Head of caudate nucleus (tissue), 42 donors: ENCODE data around the gene TMTC4.
"Not testable (repeated sequence)": the region's sequence is repeated elsewhere in the genome, so short reads cannot be mapped to it uniquely, and the experiment has no call there.

Experiments used
- DNase-seq, 42 donors: peaks; one replicate each; pipeline versions ENCODE4 v3.0.0 to v3.0.0-alpha.2; 2020 to 2021; ENCODE audit warnings: mixed read lengths in 7 of 42
- intact Hi-C: fragments of 100-400 bp; cut with DNase I; formaldehyde crosslinking; loops from one replicate; pipeline ENCODE4 v1.15.0; 2022

TMTC4 gene

GRCh38 chr13:100600915-100601314 is 73.7 kb downstream of the TMTC4 start:
- no peak for DNase-seq
- intact Hi-C loops: no loop called here

GRCh38 chr13:100600461-100600860 is 74.1 kb downstream of the TMTC4 start:
- intact Hi-C loops: no loop called here

GRCh38 chr13:100597253-100597652 is 77.3 kb downstream of the TMTC4 start:
- peak in 1 of 42 donors; percentile 18 for DNase-seq
- intact Hi-C loops: no loop called here

More at GRCh38 chr13:100600461-100600860, 74.1 kb downstream of the TMTC4 start:
- DNase-seq: no peak

- intact Hi-C loops: no loop called here
- no peak for DNase-seq
Observed at GRCh38 chr13:100596516-100596915, 78.1 kb downstream of the TMTC4 start.

GRCh38 chr13:100594731-100595130 is 79.9 kb downstream of the TMTC4 start:
- intact Hi-C loops: no loop called here

GRCh38 chr13:100594255-100594654 is 80.3 kb downstream of the TMTC4 start:
- DNase-seq: no peak

More at GRCh38 chr13:100594731-100595130, 79.9 kb downstream of the TMTC4 start:
- no peak for DNase-seq

GRCh38 chr13:100589178-100589725 is 85.3 kb downstream of the TMTC4 start:
- no peak for DNase-seq
- intact Hi-C loops: no loop called here

More at GRCh38 chr13:100594255-100594654, 80.3 kb downstream of the TMTC4 start:
- intact Hi-C loops: no loop called here

- intact Hi-C loops: no loop called here
- DNase-seq: peak in 41 of 42 donors; percentile 32 to 82 (median 67)
Observed at GRCh38 chr13:100588331-100589177, 86.0 kb downstream of the TMTC4 start, which contains the start of gene GGACT. Gene GGACT (minus strand): TSS chr13:100588789. CDS start chr13:100532591, 56,198 bp downstream.

- DNase-seq: no peak
- intact Hi-C loops: no loop called here
Observed at GRCh38 chr13:100584896-100585295, 89.7 kb downstream of the TMTC4 start.

GRCh38 chr13:100581504-100581903 is 93.1 kb downstream of the TMTC4 start:
- no peak for DNase-seq
- intact Hi-C loops: no loop called here

- intact Hi-C loops: no loop called here
Observed at GRCh38 chr13:100581030-100581429, 93.6 kb downstream of the TMTC4 start.

GRCh38 chr13:100580045-100580444 is 94.5 kb downstream of the TMTC4 start:
- peak in 1 of 42 donors; percentile 16 for DNase-seq
- intact Hi-C loops: no loop called here

More at GRCh38 chr13:100581030-100581429, 93.6 kb downstream of the TMTC4 start:
- no peak for DNase-seq

GRCh38 chr13:100577239-100577638 is 97.4 kb downstream of the TMTC4 start:
- intact Hi-C loops, DNase-seq: not testable (repeated sequence)

- intact Hi-C loops: no loop called here
- DNase-seq: peak; percentile 37 to 94 (median 80)
Observed at GRCh38 chr13:100573121-100573520, 101.5 kb downstream of the TMTC4 start.

- no peak for DNase-seq
- intact Hi-C loops: no loop called here
Observed at GRCh38 chr13:100566543-100566942, 108.1 kb downstream of the TMTC4 start.

- DNase-seq: no peak
Observed at GRCh38 chr13:100565286-100565685, 109.3 kb downstream of the TMTC4 start.

GRCh38 chr13:100564444-100565223 is 110.0 kb downstream of the TMTC4 start:
- no peak for DNase-seq

More at GRCh38 chr13:100565286-100565685, 109.3 kb downstream of the TMTC4 start:
- intact Hi-C loops: no loop called here

GRCh38 chr13:100563779-100564178 is 110.8 kb downstream of the TMTC4 start:
- intact Hi-C loops: no loop called here
- DNase-seq: no peak

More at GRCh38 chr13:100564444-100565223, 110.0 kb downstream of the TMTC4 start:
- intact Hi-C loops: no loop called here

- intact Hi-C loops: no loop called here
Observed at GRCh38 chr13:100561599-100562204, 112.9 kb downstream of the TMTC4 start.

More at GRCh38 chr13:100561599-100562204, 112.9 kb downstream of the TMTC4 start:
- DNase-seq: no peak
